Activated gamma-delta T cell treated with anti-CD3 and anti-CD28 coated beads, Interleukin-2, amount 50 U/mL, for 16 hours (primary cell): Measurements from ENCODE around the gene CARMIL1.

ENCODE experiments used
- DNase-seq: peaks from one replicate; pipeline ENCODE4 v3.0.0-alpha.2; 2020; ENCODE audit warnings: low read depth

CARMIL1 gene

DNA sequence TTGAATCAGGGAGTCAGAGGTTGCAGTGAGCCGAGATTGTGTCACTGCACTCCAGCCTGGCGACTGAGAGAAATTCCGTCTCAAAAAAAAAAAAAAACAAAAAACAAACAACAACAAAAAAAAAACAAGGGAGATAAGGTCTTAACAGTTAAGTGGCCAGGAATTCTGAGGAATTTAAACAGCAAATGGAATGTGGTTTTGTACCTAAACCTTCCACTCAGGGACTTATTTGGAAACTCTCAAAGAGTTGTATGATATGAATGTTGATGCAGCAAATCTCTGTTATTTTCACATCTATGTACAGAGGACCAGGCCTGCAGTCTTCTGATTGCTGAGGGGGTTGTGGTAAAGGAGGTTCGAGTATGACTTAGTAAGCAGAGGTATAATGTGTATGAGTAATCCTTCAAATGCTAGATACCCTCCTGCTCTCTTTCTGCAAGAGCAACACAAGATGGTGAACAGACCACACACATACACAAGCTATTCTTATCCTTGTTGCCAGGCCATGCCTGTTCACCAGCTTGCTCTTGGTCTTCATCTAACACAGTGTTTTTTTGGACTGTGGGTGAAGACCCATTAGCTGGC is 197.9 kb downstream of the CARMIL1 start:
- DNase-seq, result no peak

GRCh38 chr6:25478973-25479372 is 199.8 kb downstream of the CARMIL1 start:
- DNase-seq, result no peak

DNA sequence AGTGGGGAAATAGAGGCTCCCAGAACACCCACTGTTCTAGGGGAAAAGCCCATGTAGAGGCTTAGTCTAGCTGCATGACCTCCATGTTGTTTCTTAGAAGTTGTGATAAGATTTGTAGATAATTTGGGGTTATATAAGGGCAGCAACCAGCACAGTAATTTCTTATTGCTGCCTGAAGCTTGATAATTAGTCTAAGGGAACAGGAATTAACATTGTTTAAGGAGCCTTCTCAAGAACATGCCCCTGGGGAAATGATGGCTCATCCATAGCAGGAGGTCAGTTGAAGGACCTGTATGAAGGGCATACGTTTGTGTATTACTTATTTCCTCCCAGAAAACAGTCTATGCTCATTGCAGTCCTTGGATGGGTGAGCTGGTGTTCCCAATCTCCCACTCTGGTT is 202.1 kb downstream of the CARMIL1 start:
- DNase-seq, result no peak

GRCh38 chr6:25482996-25483395 is 203.8 kb downstream of the CARMIL1 start:
- DNase-seq, result no peak

DNA sequence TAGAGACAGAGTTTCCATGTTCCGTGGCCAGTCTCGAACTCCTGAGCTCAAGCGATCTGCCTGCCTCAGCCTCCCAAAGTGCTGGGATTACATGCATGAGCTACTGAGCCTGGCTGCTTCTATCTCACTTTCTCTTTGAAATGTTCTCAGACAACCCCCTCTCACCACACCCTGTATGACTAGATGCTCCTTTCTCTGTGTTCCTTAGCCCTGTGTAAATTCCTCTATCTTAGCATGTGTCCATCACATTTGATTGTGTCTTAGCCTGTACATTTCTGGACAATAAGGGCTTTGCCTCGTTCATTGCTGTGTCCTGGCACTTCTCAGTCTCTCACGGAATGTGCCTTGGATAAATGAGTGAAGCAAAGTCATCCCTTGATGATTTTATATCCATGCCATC is 204.8 kb downstream of the CARMIL1 start:
- DNase-seq, result no peak

- DNase-seq, result no peak
Measured at GRCh38 chr6:25484900-25485299, 205.7 kb downstream of the CARMIL1 start.

- DNase-seq, result no peak
Measured at GRCh38 chr6:25485821-25486534, 206.8 kb downstream of the CARMIL1 start.

GRCh38 chr6:25486550-25486949 is 207.4 kb downstream of the CARMIL1 start:
- DNase-seq, result no peak

DNA sequence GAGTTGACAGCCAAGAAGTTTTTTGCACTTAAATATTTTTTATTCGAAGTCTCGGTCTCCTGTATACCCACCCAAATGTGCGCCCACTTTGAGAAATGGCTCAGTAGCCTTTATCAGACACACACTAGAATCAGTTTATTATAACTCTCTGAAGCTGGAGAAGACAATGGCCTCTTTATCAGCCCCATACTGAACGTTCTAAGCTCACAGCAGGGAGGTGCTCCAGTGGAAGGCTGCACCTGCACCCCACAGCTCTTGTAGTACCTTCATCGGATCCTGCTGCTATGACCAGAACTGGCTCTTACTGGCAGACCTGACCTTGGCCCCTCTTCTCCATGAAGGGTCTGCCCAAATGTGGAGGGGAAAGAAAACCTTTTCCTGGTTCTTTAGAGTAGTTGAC is 207.8 kb downstream of the CARMIL1 start:
- no peak for DNase-seq

DNA sequence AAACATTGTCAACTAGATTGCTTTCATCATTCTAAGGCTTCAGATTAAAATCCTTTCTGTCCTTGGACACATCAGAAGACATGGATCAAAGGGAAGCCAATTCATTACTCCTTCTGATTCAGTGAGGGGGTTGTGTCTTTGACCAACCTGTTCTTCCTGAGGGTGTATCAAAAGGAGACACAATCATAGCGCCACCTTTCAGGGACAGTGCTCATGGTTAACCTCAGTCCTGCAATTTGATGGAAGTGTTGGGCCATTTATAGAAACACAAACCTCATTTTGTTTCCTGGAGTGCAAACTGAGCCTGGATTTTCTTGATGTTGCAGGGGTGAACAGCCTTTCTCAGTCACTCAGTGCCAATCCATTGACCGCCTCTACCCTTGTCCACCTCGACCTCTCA is 209.0 kb downstream of the CARMIL1 start:
- DNase-seq, result no peak

GRCh38 chr6:25489399-25489798 is 210.2 kb downstream of the CARMIL1 start:
- DNase-seq, result no peak

DNA sequence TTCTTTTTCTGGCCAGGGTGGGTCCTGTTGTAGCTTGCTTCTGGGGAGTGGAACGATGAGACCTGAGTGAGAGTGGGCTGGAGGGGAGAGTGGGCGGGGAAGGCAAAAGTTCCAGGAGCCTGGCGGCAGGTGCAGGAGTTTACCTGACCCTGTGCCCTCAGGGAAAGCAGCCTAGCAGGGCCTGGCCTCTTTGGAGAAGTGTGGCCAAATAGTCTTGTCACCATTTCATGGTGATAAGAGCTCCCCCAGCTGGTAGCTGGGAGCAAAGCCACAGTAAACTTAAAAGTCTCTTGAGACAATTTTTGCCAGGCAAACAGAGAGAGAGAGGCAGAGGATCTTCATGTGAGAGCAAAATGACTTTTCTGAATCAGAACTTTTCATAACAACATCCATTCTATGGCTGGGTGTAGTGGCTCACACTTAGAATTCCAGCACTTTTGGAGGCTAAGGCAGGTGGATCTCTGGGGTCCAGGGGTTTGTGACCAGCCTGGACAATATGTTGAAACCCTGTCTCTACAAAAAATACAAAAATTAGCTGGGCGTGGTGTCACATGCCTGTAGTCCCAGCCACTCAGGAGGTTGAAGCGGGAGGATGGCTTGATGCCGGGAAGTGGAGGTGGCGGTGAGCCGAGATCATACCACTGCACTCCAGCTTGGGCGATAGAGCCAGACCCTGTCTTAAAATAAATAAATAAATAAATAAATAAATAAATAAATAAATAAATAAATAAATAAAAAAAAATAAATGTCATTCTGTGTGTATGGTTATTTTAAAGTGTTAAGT is 211.0 kb downstream of the CARMIL1 start:
- peak; percentile 29 for DNase-seq

- no peak for DNase-seq
Measured at GRCh38 chr6:25492951-25493350, 213.8 kb downstream of the CARMIL1 start.

DNA sequence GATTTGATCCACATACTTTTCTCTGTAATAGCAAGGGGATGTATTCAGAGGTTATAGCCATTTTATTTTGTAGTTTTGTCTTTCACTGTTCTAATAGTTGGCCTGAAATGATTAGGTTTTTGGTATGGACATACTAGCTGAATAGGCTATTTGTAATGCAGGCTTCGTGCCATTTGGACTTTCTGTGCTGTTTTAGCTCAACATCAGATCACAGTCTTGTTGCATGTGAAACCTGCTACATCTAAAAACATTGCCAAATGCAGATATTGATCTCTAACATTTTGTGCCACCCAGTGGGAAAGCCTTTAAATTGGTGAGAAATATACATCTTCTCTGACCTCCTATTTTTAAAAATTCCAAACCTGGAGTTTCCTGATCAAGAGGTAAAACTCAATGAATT is 215.3 kb downstream of the CARMIL1 start:
- DNase-seq, result no peak

DNA sequence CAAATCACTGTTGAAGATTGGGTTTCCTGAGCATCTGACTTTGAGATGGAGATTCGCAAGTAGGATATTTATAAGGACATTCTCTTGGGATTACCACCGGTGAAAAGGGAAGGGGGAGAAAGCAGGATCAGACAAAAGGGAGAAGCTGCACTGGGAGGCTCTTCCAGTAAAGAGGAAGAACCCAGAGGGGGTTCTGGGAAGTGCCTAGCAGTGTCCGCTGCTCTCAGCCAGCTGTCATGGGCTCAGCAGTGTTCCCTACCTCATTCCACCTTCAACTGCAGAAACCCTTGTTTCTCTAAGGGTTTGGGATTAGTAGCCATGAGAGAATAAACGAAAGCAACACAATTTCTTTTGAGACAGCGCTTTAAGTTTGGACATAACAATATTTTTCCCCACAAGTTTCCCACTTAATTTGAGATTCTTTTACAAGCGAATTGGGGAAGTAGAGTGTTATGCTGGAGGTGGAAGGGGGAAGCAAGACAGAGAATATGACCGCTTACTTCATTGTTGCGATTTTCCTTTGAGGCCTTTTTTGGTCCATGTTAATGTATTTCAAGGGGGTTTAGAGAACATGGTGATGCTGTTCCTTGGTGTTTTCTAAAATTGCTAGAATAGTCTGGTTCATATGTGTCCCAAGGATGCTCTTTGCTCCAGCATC is 218.3 kb downstream of the CARMIL1 start:
- DNase-seq, result no peak

DNA sequence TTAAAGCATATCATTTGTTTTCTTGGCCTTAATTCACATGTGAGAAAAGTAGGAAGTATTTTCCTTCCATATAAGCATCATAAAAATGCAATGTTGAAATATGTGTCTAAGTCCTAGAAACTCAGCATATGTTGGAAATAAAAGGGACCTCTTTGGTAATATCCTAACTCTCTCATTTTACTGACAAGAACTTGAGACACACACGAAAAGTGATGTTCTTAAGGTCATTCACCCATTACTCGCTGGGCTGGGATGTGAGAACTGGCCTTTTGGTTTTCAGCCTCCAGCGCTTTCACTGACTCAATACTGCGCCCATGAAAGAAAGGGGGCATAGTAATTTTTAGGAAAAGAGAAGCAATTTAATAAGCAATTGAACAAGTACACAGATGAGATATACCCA is 219.3 kb downstream of the CARMIL1 start:
- no peak for DNase-seq

GRCh38 chr6:25499615-25500235 is 220.6 kb downstream of the CARMIL1 start:
- DNase-seq, result no peak

DNA sequence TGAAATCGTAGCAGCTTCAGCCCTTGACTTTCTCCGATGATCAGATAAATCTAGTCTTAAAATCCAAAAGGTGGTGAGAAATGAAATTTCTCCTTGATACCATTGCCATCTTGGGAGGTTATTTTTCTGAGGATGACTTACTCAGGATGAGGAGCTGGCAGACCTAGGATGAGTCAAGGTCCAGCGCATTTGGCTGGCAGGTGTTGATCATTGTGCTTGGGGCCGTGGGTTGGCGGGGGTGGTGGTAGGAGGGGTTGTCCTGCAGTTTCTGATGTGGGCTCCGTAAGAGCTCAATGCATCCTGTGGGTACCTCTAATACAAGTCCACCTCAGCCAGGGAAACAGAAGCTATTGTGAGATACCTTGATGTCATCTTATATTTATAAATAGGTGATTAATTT is 224.5 kb downstream of the CARMIL1 start:
- DNase-seq, result no peak

DNA sequence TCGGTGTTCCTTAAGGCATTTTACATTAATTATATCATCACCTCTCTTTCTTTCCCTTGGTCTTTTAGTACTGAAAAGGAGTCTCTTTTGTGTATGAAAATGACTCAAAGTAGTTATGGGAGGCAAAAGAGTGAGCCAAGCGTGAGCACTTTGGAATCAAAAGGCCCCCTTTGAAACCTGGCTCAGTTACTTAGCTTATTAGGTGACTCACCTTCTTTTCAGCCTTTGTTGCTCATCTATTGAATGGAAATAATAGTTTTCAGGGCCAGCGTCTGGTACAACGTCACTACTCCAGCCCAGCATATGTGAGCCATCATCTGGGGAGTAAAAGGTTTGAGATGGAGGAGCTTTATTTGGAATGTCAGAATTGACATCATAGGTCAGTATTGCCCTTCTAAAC is 225.5 kb downstream of the CARMIL1 start:
- DNase-seq, result no peak

- no peak for DNase-seq
Measured at GRCh38 chr6:25506020-25506419, 226.8 kb downstream of the CARMIL1 start.

- no peak for DNase-seq
Measured at GRCh38 chr6:25508051-25508450, 228.9 kb downstream of the CARMIL1 start.

GRCh38 chr6:25511376-25511775 is 232.2 kb downstream of the CARMIL1 start:
- DNase-seq, result no peak
